ENCODE data around the gene ID4. TPM values are rescaled to one million over a fixed set of nuclear protein-coding genes. Genes with fewer than 3 reads are reported as not detected.
A peak's percentile ranks its signal among the peaks of the same experiment; 100 is the strongest.
"Not testable (repeated sequence)": the region's sequence is repeated elsewhere in the genome, so short reads cannot be mapped to it uniquely, and the experiment has no call there.

The ID4 gene
- total RNA-seq, 1 donor from 2014 or later, result 7.0 TPM

- DNase-seq (ENCODE audit: low spot score), result no peak
Measured at GRCh38 chr6:19833947-19834346, 3.2 kb upstream of the ID4 start.

- DNase-seq (ENCODE audit: low spot score), result no peak
Measured at GRCh38 chr6:19834858-19835257, 2.3 kb upstream of the ID4 start.

- DNase-seq (ENCODE audit: low spot score), result no peak
Measured at GRCh38 chr6:19835605-19836004, 1.6 kb upstream of the ID4 start.

GRCh38 chr6:19837511-19838441, 606 bp downstream of the ID4 start:
- no peak for DNase-seq (ENCODE audit: low spot score)

GRCh38 chr6:19838442-19839236, 1.5 kb downstream of the ID4 start:
- no peak for DNase-seq (ENCODE audit: low spot score)

- no peak for DNase-seq (ENCODE audit: low spot score)
Measured at GRCh38 chr6:19839237-19839546, 2.0 kb downstream of the ID4 start.

GRCh38 chr6:19839788-19840187, 2.6 kb downstream of the ID4 start:
- no peak for DNase-seq (ENCODE audit: low spot score)

GRCh38 chr6:19841181-19841580, 4.0 kb downstream of the ID4 start:
- no peak for DNase-seq (ENCODE audit: low spot score)

GRCh38 chr6:19842030-19842615, 5.0 kb downstream of the ID4 start:
- DNase-seq (ENCODE audit: low spot score), result no peak

GRCh38 chr6:19844689-19845088, 7.5 kb downstream of the ID4 start:
- DNase-seq (ENCODE audit: low spot score), result no peak

GRCh38 chr6:19845266-19846041, 8.3 kb downstream of the ID4 start:
- DNase-seq (ENCODE audit: low spot score), result no peak

- DNase-seq (ENCODE audit: low spot score), result no peak
Measured at GRCh38 chr6:19848465-19849029, 11.4 kb downstream of the ID4 start.

GRCh38 chr6:19849196-19849595, 12.0 kb downstream of the ID4 start:
- no peak for DNase-seq (ENCODE audit: low spot score)

GRCh38 chr6:19849755-19850154, 12.6 kb downstream of the ID4 start:
- DNase-seq (ENCODE audit: low spot score), result no peak

- DNase-seq (ENCODE audit: low spot score), result peak; percentile 33
Measured at GRCh38 chr6:19851241-19852089, 14.3 kb downstream of the ID4 start.

- no peak for DNase-seq (ENCODE audit: low spot score)
Measured at GRCh38 chr6:19852090-19852457, 14.9 kb downstream of the ID4 start.

- no peak for DNase-seq (ENCODE audit: low spot score)
Measured at GRCh38 chr6:19852927-19853326, 15.8 kb downstream of the ID4 start.

GRCh38 chr6:19854421-19855015, 17.3 kb downstream of the ID4 start:
- DNase-seq (ENCODE audit: low spot score), result not testable (repeated sequence)

GRCh38 chr6:19855536-19855935, 18.4 kb downstream of the ID4 start:
- DNase-seq (ENCODE audit: low spot score), result no peak

GRCh38 chr6:19857139-19857538, 20.0 kb downstream of the ID4 start:
- DNase-seq (ENCODE audit: low spot score), result no peak
